Middle frontal gyrus (tissue), 1 donor: Measurements from ENCODE around the gene ETFBKMT.
"Not testable (repeated sequence)": the region's sequence is repeated elsewhere in the genome, so short reads cannot be mapped to it uniquely, and the experiment has no call there.

Source experiments
- DNase-seq: peaks from one replicate; pipeline ENCODE4 v3.0.0-alpha.2; 2015; ENCODE audit warnings: low spot score; ENCODE audit errors: extremely low spot score

ETFBKMT gene

DNA sequence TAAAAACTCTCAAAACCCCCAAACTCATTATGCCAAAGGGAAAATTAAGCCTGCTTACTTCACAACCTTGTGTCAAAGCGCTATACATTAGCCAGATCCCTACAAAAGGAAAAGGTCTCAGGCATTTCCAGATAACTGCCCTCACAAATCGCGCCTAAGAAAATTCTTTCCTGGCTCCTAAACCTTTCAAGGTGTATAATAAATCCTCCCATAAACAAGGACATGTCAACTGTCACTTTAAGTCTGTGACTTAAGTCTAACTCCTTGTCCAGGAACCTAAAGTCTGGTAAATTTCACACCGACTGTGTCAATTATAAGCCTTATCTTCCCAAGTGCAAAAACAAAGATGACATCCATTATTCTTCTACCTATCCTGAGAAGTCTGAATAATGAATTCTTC is 4.3 kb upstream of the ETFBKMT start:
- no peak for DNase-seq

DNA sequence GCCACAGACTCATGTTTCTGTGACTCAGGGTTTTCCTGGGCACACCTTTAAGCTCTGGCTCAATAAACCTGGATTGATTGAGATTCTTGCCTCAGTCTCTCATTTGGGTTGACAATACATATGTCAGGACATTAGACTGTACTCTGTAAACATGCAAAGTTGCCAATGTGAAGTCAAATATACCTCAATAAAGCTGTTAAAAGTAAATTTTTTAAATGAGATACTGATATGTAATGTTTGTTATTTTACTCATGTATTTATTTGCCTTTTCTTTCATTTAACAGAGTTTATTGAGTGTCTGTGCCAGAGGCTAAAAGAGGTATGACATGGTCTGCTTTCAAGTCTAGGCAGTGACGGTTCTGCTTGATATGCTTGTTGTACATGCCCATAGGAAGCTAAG is 3.7 kb upstream of the ETFBKMT start:
- no peak for DNase-seq

DNA sequence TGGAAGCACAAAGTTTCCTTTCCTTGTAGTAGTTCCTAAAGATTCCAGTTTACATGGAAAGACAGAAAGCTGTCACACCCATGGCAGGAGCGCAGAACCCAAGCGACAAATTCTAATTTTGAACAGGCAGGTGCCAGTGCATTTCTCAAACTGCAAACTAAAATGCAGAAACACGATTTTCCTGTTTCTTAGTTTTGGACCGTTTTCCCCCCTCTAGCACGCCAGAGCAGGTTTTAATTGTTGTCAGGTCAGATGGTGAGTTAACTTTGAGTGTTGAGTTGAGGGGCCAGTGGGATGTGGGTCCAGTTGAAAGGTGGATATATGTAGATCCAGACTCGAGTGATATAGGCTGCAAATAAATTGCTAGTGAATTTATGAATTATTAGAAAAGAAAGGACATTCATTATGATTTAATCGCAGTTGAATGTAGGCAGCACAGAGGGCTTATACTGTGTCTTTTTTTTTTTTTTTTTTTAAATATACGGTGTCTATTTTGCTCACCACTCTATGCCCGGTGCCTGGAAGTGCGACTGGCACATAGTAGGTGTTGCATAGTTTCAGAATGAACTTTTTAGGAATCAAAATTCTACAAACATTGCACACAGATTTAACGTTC is 909 bp upstream of the ETFBKMT start:
- no peak for DNase-seq

DNA sequence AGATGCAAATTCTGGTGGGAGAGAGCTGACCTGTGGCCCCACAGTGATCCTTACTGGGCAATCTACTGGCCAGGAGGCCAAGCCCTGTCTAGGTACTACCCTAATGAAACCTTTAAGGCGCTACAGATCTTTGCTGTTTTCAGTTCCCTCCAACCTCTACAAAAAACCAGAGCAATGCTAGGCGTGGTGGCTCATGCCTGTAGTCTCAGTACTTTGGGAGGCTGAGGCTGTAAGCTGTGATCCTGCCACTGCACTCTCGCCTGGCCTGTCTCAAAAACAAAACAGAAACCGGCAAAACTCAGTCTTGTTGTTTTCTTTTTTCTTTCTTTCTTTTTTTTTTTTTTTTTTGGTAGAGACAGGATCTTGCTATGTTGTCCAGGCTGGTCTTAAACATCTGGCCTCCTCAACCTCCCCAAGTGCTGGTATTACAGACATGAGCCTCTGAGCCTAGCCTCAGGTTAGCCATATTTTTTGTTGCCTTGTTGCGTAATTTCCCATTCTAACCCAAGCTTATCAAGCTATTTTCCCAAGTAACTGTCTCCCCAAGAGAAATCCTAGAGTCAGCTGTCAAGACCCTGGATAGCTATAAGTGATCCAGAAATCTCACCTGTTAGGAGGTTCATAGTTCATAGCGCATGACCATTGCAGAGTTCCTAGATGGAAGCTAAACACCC is 2.8 kb downstream of the ETFBKMT start:
- DNase-seq = no peak

DNA sequence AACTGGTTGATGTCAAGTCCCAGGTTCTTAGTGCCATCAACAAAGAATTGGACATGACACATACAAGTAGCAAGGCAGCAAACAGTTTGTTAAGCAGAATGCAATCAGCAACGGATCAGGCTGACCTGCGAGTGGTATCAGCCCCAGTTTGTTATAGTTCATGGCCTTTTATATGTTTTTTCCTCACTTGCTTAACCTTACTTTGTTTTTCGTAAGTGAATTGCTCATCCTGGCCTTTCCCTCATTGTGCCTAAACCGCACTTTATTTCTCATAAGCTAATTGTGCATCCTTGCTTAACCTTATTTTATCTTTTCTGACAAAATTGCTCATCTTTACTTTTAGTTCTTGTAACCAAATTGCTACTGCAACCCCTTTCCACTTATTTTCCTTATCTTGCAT is 4.1 kb downstream of the ETFBKMT start:
- no peak for DNase-seq

DNA sequence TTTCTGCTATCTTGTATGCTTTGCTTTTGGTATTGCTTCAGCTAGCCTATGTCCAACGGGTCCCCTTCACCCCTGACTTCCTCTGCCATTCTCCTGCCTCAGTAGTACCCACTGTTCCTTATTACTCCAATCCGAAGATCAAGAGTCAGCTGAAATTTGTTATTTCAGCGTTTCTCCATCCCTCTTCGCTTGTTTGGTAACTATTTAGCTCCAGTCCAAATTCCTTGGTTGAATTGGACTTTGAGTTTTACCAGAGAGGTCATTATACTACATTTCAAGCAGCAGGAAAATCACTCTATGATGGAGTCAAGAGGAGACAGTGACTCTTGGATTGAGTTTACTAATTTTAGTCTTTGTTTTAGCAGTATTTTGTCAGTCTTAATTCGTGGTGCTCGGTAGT is 4.5 kb downstream of the ETFBKMT start:
- no peak for DNase-seq

DNA sequence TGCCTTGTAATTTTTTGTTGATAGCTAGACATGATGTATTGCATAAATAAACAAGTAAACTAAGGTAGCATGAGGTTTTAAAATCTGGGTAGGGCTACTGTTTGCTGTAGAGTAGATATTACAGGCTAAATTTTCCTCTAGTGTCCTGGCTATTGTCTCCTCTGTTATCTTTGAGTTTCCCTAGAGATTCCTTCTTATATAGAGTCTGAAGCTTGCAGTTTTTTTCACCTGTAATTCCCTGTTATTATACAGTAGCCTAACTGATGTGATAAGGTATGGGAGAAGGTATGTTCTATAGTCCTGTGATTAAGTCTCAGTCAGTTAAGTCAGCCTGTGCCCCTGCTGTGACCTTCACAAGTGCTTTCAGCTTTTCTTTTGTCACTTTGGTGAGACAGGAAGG is 9.5 kb downstream of the ETFBKMT start:
- DNase-seq = no peak

DNA sequence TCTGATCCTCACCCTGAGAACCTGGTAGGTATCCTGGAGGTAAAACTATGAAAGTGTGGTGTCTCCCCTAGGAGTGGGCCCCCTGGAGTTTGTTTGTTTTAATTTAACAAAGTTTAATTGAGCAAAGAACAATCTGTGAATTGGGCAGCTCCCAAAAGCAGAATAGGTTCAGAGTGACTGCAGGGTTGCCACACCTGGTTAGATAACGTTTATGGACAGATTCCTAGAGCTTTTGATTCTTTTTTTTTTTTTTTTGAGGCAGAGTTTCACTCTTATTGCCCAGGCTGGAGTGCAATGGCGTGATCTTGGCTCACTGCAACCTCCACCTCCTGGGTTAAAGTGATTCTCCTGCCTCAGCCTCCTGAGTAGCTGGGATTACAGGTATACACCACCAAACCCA is 10.1 kb downstream of the ETFBKMT start:
- not testable (repeated sequence) for DNase-seq

DNA sequence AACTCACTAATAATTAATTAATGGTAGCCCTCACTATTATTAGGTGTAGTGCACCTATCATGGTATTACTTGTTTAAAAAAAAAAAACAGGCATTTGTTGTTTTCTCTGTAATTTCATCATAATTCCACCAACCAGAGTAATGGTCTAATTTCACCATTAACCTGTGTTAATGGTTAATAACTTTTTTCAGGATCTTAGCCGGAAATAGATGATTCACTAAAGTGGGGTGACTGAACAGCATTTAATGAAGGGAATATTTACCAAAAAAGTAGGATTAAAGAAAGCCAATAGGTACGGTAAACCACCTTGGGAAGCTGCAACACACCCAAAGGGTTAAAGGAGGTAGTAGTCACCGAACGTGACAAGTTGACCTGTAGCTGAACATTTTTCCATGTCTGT is 13.0 kb downstream of the ETFBKMT start:
- DNase-seq = no peak

DNA sequence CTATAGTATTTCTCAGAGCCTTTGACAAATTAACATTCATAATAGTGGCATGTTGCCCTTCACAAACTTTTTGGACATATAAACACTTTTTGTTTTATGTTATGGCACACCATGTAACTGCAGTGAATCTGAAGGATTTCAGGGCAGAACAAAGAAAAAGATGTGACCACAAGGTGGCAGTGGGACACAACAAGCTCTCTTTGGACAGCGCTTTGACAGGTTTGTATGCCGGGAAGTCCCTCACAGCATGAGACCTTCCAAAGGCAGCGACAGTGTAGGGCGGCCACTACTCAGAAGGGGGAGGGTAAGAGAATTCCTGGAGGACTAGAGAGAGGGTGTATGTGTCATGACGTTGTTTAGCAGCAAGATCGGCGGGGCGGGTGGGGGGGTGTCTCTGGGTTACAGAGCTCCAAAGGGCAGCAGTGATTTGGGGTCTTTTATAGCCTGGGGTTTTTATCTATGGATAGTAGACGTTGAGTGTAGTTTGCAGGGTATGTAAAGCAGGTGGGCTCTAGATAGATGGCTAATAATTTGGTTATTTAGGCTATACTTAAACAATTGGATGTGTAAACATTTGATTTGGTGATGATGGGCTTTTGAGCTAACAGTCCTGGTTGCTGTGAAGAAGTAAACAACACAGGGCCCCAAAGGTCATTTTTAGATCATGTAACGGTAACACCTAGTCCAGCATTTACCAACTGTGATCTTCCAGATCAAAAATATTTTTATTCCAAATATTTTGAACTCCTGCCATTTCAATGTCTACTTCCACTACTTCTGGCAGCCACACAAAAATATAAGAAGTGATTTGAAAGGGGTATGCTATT is 22.9 kb downstream of the ETFBKMT start:
- DNase-seq = no peak

DNA sequence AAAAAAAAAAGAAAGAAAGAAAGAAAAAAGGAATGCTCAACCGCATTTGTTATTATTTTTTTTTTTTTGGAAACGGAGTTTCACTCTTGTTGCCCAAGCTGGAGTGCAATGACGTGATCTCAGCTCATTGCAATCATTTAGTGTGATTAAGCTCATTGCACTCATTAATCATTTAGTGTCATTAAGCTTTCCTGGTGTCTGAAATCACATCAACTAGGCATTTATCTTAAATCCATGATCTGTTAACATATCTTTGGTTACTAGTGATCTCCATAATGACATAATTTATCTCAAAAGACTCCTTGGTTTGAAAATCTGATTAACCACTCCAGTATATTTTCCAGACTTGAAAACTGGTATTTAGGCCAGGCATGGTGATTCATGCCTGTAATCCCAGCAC is 26.3 kb downstream of the ETFBKMT start:
- no peak for DNase-seq

DNA sequence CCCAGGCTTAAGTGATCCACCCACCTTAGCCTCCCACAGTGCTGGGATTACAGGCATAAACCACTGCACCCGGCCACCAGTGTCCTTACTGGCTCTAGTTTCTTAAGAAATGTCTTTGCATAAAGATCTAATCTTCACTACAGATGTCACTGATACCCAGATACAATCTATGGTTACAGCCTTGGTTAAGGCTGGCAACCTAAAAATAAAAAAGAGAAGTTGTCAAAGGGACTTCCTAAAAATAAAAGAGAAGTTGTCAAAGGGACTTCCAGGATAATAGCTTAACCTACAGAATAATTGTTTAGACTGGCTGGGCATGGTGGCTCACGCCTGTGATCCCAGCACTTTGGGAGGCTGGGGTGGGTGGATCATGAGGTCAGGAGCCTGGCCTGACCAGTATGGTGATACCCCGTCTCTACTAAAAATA is 27.6 kb downstream of the ETFBKMT start:
- no peak for DNase-seq

DNA sequence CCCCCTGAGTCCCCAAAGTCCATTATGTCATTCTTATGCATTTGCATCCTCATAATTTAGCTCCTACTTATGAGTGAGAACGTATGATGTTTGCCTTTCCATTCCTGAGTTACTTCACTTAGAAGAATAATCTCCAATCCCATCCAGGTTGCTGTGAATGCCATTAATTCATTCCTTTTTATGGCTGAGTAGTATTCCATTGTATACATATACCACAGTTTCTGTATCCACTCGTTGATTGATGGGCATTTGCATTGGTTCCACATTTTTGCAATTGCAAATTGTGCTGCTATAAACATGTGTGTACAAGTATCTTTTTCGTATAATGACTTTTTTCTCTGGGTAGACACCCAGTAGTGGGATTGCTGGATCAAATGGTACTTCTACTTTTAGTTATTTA is 30.4 kb downstream of the ETFBKMT start:
- DNase-seq = not testable (repeated sequence)

DNA sequence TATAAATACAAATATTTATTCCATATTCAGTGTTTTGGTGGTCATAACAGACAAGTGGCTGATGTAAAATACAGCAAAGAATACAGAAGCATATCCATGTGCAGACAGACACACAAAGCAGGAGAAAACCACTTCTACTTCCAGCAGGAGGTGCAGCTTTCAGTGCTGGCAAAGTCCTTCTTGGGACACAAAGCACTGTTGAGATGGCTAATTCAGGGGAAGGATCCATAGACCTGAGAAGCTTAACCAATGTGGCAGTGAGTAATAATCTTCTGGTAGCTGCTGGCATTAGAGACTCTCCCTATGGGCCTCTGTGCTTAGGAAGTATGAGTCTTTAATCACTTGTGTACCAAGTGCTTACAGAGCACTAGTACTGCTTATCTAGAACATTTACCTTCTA is 42.6 kb downstream of the ETFBKMT start:
- DNase-seq = no peak

DNA sequence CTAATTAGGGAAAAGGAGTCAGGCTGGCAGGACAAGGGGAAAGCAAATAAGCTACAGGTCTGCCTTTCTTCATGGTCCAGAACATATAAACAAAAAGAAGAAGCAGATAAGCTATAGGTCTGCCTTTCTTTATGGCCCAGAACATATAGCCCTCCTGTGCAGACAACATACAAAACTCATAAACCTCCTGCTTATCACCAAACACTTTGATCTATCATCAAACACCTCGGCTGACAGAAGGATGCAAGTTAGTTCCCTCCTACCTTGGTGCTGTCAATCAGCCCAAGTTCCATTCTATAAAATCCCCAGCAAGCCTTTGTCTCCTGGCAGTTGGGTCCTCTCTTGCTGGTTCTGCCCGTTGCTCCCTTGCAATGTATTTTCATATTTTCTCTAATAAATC is 46.1 kb downstream of the ETFBKMT start:
- no peak for DNase-seq

DNA sequence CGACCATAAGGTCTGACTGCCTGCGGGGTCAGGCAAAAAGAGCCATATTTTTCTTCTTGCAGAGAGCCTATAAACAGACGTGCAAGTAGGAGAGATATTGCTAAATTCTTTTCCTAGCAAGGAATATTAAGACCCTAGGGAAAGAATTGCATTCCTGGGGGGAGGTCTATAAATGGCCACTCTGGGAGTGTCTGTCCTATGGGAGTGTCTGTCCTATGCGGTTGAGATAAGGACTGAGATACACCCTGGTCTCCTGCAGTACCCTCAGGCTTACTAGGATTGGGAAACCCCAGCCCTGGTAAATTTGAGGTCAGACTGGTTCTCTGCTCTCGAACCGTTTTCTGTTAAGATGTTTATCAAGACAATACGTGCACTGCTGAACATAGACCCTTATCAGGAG is 48.6 kb downstream of the ETFBKMT start:
- not testable (repeated sequence) for DNase-seq

DNA sequence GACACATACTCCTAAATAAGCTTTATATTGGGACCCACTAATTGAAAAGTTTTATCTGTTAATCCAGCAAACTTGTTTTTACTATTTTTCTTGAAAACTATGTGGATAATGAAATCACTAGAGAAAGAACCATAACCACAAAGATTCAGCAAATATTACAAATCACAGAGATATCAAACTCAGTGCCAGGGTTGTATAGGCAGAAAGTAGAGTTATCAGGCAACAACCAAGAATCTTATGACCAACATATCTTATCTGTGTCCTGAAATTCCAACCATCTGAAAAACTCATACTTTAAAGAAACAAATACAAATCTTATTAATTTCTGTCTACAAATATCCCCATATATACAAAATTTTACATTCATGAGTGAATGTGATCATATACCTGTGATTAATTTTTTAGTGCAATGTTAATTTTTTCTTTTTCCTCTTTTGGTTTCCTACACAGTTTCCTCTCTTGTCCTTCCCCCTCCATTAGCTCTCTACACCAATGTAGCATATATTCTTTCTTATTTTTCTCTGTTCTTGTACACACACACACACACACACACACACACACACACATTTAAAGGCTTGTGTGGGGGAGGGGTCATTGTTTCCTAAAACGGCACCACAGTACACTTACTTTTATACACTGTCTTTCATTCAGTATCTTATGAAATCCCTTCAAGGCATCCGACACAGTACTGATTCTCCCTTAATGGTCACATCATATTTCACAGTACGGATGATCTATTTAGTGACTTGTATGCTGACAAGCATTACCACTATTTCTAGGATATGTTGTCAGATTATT is 50.7 kb downstream of the ETFBKMT start:
- DNase-seq = no peak

DNA sequence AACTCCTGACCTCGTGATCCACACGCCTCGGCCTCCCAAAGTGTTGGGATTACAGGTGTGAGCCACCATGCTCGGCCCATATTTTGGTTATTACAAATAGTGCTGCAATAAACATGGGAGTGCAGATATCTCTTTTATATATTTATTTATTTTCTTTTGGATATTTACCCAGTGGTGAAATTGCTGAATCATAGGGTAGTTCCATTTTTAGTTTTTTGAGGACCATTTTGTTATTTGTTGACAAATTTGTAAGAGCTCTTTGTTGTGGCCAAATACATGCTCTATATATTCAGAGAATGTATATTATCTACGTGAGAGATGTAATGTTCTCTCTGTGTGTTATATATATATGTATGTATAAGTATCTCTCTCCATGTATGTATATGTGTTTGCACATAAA is 53.4 kb downstream of the ETFBKMT start:
- DNase-seq = no peak

DNA sequence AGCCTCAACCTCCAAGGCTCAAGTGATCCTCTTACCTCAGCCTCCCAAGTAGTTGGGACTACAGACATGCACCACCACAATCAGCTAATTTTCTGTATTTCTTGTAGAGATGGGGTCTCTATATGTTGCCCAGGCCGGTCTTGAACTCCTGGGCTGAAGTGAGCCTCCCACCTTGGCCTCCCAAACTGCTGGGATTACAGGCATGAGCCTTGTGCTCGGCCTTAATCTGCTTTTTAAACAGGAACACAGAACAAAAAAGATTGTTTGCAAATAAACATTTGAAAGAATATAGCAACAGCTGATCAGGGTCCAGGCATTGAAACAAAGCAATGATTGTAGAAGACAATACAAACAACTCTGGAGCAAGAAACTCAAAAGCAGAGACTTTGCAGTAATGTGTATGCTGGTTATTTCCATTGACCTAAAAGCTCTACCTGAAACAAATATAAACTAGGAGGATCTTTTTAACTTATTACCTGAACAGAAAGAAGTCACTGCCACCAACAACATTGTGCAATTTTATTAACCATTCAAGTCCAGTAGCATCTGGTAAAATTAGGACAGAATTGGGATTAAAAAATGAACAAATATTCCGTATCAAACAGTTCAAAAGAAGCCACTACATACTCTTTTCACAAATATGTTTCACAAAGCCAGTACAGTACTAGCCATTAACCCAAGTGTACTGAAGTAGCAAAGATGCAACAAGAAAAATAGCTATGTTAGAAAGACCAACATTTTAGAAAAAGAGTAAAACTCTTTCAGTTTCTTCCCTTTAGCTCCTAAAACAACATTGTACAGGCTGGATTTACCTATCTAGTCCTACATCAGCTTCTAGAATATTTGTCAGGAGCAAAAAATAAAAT is 55.2 kb downstream of the ETFBKMT start:
- DNase-seq = no peak

DNA sequence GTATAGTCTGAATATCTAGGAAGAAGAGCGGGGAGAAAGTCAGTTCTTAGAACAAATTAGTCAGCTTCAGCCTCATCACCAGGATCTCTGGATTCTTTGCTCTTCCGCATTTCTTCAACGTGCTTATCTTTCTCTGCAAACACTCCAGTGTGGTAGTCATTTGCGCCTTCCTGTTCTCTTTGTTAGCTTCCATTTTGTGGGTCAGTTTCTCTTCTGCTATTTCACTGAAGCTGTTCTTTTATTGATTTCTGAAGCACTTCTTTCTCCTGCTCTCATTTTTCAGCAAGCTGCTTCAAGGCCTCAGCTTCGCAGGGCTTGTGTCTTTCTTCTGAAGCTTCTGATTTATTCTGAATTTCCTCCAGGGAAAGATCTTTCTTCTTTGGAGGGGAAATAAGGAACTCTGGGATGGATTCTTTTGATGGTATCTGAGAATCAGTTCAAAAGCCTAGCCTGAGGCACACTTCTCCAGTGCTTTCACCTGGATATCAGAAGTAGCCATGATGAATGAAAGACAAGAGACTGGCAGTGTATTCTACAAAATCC is 55.9 kb downstream of the ETFBKMT start:
- no peak for DNase-seq
